ENCODE data around the gene FAM174C.
"Not testable (repeated sequence)": the region's sequence is repeated elsewhere in the genome, so short reads cannot be mapped to it uniquely, and the experiment has no call there.

The FAM174C gene

DNA sequence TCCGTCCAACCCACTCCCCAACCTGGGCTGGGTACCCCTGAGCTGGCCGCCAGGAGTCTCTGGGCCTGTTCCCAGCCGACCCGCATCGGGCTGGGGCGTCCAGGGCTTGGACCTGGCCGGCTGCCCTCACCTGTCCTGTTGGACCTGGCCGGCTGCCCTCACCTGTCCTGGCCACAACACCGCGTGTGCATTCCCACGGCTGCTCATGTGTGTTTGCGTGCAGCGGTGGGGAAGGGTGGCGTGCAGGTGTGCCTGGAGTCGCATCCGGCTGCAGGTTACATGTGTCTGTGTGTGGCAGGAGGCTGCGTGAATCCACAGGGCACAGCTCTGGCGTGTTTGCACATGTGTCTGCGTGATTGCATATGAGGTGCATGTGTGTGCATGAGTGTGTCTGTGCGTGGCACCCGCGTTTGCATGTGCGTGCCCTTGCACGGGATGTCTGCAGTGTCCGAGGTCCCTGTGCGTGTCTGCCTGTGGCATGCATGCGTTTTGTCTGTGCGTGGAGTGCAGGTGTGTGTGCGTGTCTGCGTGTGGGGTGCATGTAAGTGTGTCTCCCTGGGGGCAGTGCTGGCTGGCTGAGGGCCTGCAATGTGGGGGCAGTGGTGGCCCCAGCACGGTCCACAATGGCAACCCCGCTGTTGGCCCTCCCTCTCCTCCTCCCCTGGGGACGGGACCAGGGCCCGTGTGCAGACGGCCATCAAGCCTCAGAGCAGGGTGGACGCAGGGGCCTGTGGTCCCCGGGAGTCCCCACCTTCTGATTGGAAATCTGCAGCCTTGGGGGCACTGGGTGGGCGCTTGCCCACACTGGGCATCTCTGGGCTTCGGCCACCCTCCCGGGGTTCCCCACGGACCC is 13.7 kb downstream of the FAM174C start:
- no peak for DNase-seq

DNA sequence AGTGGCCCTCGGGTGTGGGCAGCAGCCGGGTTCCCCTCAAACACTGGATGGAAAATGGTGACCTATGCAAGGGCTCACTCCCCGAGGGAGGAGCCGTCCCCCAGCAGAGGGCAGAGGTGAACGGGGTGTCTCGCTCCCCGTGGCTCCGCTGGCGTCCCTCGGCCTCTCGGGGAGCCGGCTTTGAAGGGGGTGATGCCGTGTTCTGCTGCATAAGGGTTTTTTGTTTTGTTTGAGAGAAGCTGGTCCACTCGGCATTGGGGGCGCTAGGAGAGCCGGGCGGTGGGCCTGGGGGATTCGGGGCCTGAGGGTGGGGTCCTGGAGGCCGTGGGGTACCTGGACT is 14.3 kb downstream of the FAM174C start:
- DNase-seq, result no peak

DNA sequence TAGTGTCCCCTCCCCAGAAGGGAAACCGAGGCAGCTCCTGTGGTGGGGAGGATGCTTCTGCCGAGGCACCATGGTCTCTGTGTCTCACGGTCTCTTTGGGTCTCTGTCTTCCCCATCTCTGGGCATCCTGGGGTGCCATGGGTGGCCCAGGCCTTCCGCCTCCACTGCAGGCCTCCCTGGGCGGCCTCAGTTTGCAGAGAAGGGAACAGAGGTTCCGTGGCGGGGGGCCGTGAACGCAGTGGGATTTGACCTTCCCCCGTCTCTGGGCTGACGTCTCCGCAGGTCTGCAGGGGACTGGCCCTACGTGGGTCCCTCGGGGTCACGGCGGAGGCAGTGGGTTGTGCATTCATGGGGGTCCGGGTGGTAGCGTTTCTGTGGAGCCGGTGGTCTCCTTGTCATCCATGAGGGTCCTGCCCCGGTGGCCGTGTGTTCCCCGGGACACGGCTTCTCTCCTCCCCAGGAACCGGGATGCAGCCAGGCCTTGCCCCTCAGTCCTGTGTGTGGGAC is 14.9 kb downstream of the FAM174C start:
- no peak for DNase-seq

DNA sequence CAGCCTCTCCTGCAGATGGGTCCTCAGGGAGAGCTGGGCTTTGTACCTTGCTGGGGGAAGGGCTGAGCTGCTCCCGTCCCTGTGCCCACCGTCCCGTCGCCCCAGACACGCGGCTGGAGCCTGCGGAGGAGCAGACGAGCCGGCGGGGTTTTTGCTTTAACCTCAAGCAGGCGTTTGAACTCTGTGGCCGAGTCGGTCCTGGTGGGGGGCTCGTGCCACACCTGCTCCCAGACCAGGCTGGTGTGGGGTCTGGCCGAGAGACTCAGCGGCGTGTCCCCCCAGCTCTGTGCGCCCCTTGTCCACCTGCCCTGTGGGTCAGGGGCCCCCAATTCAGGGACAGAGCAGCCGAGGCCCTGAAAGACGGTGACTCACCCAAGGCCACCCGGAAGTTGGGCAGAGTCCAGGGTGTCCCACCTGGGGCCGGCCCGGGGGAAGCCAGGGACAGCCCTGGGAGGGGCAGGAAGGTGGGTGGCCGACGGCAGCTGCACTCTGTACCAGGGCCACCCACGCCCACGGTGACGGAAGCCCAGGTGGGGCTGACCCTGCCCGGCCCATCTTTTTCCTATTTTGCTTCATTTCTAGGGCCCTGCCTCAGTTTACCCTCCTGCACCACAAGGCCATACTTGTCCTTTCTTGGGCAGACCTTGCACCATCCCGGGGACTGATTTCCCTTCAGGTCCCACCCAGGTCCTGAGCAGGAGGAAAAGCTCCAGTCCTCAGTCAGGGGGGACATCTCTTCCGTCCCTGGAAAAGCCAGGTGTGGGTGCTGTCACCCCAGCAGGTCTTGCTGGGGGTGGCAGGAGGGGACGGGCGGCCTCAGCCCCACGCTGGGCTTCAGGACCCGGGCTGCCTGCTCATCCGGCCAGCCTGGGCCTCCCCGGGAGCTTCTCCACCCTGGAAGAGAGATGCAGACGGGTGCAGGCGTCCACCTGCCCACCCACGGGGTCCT is 15.6 kb downstream of the FAM174C start:
- no peak for DNase-seq

DNA sequence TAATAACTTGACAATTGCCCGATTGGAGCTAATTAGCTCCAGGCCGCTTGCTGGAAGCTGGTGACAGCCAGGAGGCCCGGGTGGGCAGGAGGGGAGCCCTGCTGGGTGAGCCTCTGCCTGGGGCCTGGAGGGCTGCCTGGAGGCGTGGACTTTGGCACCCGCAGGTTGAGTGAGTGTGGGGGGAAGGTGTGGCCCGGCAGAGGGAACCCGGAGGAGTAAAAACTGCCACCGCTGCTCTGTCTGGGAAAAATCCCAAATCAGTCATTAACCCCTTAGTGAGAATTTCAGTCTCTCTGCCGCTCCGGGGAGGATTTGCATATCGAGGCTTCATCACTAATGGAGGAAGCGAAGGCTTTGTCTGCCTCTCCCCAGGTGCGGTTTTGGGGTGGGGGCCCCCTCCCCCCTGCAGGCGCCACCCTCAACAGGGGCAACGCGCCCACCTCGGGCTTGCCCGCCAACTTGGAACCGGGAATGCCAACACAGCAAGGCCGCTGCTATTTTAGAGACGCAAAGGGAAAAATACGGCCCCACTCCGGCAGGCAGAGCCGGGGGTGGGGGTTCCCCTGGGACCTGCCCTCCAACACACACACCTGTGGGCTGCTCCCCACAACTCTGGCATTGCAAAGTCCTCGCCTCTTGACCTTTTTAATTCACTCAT is 16.6 kb downstream of the FAM174C start:
- DNase-seq, result no peak

DNA sequence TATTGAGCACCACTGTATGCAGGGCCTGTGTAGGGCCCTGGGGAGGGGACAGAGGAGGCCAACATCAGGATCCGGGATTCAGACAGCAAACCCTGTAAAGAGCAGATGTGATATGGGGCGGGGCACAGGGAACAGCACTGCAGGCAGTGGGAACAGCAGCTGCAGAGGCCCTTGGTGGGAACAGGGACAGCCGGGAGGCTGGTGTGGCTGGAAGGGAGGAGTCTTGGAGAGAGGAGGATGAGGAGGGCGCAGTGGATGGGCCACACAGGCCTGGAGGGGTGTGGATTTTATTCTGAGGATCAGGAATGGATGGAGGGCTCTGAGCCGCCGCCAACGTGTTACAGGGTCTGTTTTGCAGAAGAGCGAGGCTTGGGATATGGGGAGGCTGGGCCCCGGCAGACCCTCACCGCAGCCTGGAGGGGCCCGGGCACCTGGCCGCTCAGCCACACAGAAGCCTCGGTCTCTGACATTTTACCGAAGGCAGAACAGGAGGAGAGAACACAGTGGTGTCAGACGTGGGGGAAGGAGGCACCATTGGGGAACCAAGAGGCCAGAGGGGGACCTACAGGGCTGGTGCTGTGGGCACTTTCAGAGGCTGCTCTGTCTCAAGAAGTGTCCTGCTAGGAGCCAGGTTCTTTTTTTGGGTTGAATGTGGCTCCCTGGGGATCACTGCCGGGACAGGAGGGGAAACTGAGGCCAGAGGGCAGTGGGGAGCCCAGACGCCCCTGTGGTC is 17.3 kb downstream of the FAM174C start:
- no peak for DNase-seq

DNA sequence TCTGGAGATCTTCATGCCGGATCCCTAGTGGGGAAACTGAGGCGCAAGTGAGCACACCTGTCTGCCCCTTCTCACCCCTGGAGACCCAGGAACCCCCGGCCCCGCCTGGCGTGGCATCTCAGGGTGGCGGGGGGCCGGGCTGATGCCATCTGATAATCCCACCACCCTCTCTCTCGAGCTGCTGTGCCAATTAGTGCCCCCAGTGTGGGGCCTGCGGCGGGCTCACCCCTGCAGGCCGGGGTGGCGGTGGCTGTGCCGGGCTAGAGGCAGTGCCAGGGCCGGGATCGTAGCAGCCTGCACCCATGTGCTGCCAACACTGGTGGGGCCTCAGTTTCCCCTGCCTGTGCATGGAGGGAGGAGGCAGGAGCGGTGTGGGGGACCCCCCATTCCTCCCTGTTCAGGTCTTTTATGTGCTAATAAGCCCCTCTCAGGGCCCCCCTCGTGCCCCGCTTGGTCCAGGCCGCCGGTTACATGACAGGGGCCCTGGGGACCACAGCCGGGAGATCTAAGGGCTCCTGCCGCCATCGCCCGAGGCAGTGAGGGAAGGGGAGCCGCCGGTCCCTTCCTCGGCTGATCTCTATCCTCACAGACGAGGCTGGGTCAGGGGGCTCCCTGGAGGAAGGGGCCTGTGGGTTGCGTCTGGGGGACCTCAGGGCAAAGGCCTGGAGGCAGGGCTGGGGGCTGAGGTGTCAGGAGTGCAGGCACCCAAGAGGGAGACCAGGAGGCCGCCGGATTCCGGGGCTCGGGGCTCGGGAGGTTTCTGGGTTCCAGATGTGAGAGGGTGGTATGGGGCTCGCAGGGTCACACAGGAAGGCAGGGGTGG is 18.7 kb downstream of the FAM174C start:
- DNase-seq, result no peak

DNA sequence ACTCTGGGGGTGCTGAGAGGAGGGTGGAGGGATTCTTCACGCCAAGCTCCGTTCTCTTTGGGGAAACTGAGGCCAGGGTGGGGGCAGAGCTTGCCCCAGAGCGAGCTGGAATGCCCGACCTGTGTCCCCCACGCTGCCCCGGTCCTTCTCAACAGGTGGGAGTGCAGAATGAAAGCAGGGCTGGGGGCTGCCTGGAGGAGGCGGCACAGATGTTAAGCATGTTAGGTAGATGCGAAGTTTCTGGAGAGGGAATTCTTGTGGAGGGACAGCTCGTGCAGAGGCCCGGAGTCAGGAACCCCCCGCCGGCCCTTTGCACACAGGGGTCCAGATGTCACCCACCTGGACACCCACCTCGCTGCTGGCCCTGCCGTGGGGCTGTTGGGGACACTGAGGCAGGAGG is 19.4 kb downstream of the FAM174C start:
- DNase-seq, result no peak

DNA sequence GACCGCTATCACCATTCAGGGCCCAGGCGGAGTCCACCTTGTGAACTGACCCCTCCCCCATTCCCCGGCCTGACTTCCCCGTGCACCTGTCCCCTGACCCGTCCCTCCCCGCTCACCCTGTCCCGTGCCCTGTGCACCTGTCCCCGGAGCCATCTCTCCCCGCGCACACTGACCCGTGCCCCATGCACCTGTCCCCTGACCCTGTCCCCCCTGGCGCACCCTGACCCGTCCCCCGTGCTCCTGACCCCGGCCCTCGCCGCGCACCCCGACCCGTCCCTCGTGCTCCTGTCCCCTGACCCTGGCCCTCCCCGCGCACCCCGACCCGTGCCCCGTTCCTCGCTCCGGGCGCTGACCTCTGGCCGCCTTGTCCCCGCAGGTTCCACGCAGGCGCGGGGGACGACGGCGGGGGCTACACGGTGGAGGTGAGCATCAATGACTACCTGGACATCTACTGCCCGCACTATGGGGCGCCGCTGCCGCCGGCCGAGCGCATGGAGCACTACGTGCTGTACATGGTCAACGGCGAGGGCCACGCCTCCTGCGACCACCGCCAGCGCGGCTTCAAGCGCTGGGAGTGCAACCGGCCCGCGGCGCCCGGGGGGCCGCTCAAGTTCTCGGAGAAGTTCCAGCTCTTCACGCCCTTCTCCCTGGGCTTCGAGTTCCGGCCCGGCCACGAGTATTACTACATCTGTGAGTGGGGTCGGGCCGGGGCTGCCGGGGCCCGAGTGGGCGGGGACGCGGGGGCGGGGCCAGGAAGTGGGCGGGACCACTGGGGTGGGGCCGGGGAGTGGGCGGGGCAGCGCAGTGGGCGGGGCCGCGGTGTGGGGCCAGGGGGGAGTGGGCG is 20.1 kb downstream of the FAM174C start:
- DNase-seq, result no peak

DNA sequence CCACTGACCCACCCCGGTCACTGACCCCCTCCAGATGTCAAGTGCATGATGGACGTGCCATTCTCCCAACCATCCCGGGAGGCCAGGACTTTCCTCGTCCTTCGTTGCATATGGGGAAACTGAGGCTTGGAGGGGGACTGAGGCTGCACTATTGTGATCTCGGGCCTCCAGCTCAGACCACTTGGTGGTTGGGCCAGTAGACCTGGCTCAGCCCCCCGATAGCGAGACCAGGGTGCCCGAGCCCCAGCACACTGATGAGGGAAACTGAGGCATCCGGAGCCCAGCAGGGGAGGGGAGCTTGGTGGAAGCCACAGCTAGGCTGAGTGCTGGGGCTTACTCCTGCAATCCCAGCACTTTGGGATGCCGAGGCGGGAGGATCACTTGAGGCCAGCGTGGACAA is 20.7 kb downstream of the FAM174C start:
- DNase-seq, result no peak

DNA sequence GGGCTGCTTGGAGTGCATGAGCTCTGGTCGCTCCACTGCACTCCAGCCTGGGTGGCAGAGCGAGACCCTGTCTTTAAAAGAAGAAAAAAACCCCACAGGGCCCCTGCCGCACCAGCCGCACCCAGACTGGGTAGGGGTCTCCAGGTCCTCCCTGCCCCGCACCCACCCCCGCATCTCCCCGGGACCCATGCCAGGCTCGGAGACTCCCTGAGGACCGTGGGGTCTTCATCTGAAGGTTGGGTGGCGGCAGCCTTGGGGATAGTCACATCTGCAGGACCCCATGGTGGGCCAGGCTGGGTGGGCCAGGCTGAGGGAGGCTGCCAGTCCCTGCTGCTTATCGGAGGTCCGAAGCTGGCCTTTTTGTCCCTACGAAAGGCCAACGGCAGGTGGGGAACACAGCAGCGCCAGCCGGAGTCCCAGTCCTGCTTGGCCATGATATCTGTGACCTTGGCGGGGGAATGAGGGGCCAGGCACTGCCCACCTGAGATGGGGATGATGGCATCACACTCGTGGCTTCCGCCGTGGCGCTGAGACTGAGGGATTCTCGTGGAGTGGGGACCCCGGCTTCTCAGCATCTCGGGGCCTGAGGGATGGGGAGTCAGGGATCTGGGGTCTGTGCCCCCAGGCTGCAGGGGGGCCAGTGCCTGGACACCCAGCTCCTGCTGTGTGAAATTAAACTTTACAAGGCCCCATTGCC is 21.4 kb downstream of the FAM174C start:
- no peak for DNase-seq

DNA sequence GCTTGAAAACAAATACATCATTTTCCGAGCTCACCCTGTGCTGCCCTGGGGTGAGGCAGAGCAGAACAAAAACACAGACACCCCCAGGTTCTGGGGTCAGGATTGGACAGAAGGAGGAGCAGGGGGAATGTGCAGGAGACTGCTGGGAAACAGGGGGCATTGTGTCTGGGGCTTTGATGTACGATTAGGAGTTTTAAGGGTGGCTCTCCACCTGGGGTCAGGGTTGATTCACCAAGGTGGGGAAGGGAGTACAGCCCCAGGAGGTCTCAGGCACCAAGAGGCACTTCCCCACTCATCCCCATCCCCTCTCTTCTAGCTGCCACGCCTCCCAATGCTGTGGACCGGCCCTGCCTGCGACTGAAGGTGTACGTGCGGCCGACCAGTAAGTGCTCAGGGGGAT is 22.9 kb downstream of the FAM174C start:
- no peak for DNase-seq

DNA sequence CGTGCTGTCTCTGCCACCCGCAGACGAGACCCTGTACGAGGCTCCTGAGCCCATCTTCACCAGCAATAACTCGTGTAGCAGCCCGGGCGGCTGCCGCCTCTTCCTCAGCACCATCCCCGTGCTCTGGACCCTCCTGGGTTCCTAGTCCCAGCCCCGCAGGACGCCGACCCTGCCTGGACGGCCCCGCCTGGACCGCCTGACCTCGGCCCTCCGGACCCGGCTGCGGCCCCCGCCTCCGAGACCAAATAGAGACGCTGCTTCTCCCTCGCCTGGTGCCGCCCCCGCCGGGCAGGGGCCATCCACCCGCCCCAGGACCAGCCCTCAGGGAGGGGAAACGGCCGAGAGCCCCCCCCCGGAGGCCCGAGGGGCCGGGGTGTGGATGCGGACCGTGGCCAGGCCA is 24.5 kb downstream of the FAM174C start:
- DNase-seq, result no peak

DNA sequence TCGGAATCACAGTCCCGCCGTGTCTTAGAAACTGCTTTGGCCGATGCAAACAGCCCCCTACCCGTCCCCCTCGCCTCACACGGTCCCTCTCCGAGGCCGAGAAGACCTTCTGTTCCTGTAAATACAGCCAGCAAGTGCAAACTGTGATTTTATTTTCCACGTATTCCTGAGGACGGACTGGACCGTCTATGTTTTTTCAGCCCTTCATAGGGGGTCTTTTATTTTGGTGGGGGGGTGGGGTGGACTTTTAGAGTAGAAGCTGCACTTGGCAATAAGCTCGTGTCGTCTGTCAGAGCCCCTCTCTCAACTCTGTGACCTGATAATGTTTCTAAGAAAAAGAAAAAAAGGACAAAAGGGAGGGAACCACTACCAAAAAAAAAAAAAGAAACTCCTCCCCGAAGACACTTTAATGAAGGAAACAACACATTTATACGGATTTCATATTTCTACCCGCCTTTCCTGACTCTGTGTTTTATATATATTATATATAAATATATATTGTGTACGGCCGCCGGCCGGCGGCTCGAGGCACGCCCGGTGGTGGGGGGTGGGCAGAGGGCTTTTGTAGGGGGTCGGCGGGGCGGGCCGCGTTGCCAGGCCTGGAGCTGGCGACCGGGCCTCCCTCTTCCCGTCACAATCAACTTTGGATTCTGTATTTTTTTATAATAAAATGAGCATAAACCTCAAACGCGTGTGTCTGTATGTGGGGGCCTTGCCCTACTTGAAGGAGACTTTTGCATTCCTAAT is 25.6 kb downstream of the FAM174C start:
- no peak for DNase-seq

DNA sequence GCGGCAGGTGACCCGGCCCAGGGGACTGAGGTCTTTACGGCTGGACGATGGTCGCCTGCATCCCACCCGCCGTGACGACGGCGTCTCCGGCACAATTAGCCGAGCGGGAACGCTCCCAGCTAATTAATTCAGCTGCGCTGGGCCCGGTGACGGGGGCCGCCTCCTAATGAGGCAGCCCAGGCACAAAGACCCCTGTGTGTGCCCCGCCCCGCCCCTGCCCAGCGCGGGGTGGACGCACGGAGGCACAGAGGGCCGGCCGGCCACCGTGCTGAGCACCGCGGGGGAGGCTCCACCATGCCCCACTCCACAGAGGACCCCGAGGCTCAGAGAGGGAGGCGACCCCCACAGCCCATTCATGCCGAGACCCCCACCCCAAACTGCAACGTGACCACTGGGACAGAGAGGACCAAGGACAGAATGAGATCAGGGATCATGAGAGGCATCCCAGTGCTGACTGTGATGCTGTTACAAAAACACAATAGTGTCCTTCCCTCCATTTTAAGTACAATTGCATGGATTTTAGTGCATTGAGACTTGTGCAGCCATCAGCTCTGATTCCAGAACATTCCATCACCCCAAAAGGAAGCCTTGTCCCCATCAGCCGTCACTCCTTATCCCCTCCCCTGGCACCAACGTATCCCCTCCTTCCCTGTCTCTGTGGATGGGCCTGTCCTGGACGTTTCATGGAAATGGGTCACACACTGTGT is 27.4 kb downstream of the FAM174C start:
- no peak for DNase-seq

DNA sequence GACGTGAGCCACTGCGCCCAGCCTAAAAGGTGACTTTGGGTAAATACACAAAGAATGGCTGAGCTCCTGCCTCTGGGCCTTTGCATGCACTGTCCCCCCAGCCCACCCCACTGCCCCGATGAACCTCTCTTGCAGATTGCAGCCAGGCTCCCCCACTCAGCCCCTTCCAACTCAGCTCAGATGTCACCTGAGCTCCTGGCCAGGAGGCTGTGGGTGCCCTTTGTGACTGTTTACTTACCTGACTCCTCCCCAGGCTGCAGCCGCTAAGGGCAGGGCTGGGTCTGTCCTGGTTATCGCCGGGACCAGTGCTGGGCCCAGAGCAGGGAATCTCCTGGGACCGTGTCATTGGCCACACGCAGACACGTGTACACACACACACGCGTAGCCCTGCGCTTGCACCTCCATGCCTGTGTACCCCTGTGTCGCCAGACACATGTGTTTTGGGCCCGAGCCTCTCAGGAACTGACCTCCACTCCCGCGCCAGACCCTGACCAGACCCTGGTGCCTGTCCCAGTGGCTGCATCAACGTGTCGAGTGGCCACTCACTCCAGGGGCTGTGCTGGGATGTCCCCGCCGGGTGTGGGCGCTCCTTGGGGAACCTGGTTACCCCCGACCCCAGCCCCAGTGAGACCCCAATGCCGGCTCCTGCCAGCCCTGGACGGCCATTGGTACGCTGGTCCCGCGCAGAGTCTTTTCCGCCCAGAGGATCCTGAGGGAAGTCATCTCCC is 29.0 kb downstream of the FAM174C start:
- DNase-seq, result no peak

DNA sequence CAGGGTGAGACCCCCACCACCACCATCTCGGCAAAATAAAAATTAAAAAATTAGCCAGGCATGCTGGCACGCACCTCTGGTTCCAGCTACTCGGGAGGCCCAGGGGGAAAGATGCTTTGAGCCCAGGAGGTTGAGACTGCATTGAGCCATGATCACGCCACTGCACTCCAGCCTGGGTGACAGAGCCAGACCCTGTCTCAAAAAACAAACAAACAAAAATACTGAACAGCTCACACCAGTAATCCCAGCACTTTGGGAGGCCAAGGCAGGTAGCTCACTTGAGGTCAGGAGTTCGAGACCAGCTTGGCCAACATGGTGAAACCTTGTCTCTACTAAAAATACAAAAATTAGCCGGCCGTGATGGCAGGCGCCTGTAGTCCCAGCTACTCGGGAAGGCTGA is 30.0 kb downstream of the FAM174C start:
- DNase-seq, result not testable (repeated sequence)

DNA sequence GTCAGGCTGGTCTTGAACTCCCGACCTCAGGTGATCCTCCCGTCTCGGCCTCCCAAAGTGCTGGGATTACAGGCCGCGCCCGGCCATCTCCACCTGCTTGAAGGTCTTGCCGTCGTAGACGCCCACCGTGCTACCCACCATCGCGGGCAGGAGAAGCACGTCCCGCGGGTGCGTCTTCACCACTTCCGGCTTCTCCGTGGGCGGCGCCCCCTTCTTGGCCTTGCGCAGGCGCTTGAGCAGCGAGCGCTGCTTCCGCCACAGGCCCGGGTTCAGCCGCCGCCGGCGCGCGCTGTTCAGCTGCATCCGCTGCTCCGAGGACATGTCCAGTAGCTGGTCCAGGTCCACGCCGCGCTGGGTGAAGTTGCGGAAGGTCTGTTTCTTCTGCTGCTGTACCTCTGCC is 32.0 kb downstream of the FAM174C start:
- DNase-seq, result no peak

Data from NCI-H1436 (cell line).